ENCODE measurements around the gene ARFGEF2.
A peak's percentile ranks its signal among the peaks of the same experiment; 100 is the strongest.
"Not testable (repeated sequence)": the region's sequence is repeated elsewhere in the genome, so short reads cannot be mapped to it uniquely, and the experiment has no call there.

ARFGEF2 gene

GRCh38 chr20:49009899-49010631, 88.6 kb downstream of the ARFGEF2 start:
- DNase-seq = no peak

DNA sequence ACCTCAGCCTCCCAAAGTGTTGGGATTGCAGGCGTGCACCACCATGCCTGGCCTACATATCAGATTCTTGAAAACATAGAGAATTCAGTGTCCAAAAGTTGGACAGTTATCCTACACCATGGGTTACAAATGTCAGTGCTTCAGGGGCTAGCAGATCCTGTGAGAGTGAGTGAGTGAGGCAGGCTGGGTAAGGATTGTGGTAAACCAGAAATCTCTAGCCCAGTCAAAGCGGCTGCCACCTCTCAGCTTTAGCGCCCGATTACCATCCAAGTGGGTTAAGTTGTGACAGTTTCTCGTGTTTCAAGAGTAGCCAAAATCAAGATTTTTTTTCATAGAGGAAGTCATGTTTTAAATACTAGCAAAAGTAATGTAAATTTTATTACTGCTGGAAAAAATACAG, 102.7 kb downstream of the ARFGEF2 start:
- DNase-seq = no peak

DNA sequence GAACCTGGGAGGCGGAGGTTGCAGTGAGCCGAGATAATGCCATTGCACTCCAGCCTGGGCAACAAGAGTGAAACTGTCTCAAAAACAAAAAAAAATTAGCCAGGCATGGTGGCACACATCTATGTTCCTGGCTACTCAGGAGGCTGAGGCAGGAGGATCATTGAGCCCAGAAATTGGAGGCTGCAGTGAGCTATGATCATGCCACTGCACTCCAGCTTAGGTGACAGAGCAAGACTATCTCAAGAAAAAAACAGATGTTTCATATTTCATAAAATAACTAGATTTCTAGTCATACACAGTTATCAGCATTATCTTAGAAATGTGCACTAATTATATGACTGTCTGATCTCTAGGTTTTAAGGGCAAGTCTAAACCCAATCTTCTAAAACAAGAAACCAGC, 106.7 kb downstream of the ARFGEF2 start:
- not testable (repeated sequence) for DNase-seq

- peak; percentile 2 for DNase-seq
Observed at GRCh38 chr20:49028684-49029083, 107.2 kb downstream of the ARFGEF2 start.

GRCh38 chr20:49029203-49029602, 107.7 kb downstream of the ARFGEF2 start:
- no peak for DNase-seq

DNA sequence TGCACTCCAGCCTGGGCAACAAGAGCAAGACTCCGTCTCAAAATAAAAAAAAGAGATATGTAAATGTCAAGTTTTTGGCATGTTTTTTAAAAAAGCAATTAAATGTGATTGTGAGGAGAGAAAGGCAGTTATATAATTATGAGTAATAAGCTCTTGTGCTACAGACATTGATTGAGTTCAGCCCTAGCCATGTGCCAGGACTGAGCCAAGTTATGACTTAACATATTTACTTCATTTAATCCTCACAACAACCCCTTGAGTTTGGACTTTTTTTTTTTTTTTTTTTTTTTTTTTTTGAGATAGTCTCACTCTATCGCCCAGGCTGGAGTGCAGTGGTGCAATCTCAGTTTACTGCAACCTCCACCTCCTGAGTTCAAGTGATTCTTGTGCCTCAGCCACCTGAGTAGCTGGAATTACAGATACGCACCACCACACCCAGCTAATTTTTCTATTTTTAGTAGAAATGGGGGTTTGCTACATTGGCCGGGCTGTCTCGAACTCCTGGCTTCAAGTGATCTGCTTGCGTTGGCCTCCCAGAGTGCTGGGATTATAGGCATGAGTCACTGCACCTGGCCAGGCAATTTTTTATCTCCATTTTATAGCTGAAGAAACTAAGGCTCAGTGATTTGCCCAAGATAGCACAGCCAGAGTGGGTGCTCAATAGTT, 109.6 kb downstream of the ARFGEF2 start:
- DNase-seq = no peak

DNA sequence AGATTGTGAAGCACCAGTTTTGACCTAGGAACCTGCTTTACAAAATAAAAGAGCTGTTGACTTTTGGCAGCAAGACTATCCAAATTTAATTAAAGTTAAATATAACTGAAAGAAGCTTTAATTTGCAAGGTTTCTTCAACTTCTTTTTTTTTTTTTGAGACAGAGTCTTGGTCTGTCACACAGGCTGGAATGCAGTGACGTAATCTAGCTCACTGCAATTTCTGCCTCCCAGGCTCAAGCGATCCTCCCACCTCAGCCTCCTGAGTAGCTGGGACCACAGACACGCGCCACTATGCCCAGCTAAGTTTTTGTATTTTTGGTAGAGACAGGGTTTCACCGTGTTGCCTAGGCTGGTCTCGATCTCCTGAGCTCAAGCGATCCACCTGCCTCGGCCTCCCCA, 110.9 kb downstream of the ARFGEF2 start:
- DNase-seq = no peak

DNA sequence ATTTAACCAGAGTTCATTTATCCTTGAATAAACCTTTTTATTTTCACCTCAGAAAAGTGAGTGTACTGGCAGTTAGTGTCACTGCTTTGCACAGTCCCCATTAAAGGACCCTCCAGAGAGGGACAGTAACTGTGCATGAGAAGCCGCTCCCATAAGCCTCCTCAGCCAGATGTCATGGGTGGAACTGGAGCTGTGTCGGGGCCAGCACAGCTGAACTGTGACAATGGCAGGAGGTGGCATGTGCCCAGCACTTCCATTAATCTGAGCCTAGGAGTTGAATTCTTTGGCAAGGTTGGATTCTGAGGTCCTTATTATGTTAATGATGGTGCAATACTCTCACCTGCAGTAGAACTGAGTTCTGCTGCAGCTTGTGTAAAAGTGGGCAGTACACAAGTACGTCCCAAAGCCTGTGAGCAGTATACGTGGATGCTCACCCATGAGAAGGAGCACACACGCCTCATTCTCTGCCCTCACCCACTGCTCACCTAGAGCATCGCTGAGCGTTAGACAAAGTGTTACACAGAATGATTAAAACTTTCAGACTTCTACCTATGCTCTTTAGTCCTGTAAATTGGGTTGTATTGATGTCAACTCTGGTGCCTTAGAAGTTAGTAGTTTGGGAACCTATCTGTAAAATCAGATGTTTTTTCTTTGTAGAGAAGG, 112.7 kb downstream of the ARFGEF2 start:
- DNase-seq = no peak

DNA sequence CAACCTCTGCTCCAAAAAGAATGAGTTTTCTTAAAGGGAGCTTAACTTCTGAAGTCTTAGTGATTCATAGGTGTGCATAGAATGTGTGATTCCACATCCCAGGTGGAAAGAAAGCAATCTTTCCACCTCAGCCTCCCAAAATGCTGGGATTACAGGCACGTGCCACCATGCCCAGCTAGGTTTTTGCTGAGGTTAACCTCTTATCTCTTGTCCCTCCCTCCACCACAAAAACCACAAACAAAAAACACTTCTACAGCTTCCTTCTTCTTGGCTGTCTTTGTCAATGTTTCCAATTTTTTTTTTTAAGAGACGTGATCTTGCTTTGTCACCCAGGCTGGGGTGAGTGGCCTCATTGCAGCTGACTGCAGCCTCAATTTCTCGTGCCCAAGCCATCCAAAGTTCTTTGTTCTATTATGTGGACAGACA, 116.5 kb downstream of the ARFGEF2 start:
- no peak for DNase-seq

GRCh38 chr20:49039854-49040253, 118.3 kb downstream of the ARFGEF2 start:
- no peak for DNase-seq

DNA sequence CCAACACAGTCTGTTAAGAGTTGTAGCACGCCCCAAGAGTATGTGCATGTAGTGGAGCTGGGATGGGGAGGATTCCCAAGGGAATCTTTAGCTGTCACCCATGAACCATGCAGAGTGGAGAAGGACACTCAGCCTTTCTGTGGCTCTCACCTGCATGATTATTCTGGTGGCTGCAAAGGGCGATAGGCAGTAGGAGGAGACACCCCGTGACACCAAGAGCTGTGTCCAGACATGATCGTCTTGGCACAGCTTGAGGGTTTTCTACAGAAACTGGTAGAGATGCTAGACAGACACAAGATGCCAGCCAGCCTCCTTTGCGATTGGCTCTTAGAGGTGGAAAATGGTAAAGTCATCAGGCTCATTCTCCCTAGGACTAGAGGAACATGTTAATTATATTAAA, 121.5 kb downstream of the ARFGEF2 start:
- no peak for DNase-seq

GRCh38 chr20:49045440-49046086, 124.1 kb downstream of the ARFGEF2 start:
- no peak for DNase-seq

DNA sequence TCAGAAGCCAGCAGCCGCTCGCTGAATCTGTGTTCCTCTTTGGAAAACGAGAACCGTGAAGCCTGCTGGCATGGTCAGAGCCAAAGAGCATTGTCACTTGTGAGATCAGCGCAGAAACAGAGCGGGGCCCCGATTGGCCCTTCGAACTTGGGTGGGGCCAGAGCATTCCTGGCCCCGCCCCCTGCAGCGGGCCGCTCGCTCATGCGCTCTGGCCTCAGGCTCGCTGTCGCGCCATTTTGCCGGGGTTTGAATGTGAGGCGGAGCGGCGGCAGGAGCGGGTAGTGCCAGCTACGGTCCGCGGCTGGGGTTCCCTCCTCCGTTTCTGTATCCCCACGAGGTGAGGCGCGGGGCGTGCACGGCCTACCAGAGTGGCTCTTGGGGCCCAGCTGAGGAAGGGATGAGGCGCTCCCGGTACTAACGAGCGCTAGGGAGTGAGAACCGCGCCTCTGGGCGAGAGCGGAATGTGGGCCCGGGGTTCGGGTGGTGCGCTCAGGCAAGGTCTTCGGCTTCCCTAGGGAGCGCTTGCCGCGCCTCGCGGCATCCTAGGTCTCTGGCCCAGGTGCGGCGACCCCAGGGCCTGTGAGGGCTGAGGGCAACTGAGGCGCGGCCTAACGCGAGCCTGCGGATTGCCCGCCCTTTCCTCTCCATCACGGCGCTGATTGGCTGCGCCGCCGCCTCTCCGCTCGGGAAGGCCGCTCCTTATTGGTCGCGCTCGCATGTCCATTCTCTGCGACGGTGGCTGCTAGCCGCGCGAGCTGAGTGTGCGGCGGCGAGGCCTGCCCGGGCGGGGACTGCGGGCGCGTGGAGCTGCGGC, 124.8 kb downstream of the ARFGEF2 start, which contains the start of gene CSE1L:
TSS of gene CSE1L (plus strand) at position 226 of the 814 bp plus-strand sequence. CDS start 12,152 bp downstream, outside the sequence.
- peak; percentile 93 for DNase-seq

- no peak for DNase-seq
Observed at GRCh38 chr20:49052334-49052733, 130.8 kb downstream of the ARFGEF2 start.

DNA sequence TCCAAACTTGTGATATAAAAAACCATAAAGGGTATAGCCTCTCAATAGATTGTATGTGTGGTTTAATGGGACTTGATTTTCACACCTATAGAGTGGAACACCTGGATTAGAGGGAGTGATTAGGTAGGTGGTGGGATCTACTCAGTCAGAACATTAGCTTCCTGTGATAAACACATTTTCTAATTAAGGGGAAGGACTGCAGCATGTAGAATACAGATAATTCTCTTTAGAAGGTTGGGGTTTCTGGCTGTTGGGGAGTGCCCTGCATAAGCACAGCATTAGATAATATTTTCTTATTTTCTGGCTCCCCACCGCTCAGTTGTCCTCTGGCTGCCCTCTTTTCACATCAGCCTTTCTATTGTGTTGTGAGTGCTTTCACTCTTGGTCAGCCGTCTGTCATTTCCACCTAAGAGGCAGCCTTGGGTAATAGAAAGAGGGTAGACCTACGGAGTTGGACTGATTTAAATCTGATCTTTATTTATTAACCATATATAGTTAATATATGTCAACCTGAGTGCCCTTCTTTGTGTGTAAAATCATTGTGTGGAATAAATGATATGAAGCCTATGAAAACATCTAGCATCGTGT, 132.6 kb downstream of the ARFGEF2 start:
- DNase-seq = no peak

- DNase-seq = no peak
Observed at GRCh38 chr20:49063279-49063678, 141.8 kb downstream of the ARFGEF2 start.

DNA sequence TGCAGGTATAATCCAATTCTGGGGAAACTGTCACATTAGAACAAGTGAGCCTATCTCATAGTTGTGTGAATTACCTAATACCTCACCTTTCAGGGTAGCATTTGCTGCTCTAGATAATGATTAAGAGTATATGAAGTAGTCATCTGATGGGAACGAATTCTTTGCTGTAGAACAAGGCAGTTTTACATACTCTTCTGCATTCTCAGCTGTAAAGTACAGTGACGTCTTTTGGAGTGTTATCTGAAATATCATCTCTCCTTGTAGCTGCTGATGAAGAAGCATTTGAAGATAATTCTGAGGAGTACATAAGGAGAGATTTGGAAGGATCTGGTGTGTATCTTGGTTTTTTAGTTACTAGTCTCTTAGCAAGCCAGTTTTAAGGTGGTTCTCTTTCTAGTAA, 153.0 kb downstream of the ARFGEF2 start:
- no peak for DNase-seq

DNA sequence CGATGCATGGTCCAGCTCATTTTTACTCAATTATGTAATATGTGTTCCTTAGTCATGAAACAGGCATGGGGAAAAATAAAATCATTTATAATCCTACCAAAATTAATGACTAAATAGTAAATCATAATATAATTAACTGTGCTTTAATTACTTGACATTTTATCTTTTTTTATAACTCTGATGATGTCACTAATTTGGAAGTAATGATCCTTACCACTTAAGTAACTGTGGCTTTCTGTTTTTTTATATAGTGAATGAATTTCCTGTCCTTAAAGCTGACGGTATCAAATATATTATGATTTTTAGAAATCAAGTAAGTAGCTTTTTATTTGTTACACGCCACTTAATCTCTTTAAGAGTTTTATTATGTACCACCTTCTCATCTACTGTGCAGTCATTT, 156.8 kb downstream of the ARFGEF2 start:
- no peak for DNase-seq

DNA sequence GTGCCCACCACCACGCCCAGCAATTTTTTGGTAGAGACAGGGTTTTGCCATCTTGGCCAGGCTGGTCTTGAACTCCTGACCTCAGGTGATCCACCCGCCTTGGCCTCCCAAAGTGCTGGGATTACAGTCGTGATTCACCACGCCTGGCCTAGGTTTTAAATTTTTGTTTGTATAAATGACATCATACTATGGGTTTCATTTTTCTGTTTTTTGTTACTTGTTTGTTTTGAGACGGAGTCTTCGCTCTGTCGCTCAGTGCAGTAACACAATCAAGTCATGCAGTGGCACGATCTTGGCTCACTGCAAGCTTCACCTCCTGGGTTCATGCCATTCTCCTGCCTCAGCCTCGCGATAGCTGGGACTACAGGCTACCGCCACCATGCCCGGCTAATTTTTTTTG, 160.8 kb downstream of the ARFGEF2 start:
- DNase-seq = not testable (repeated sequence)
